Measurements from ENCODE around the gene MMAB. TPM values are rescaled to one million over a fixed set of nuclear protein-coding genes. Genes with fewer than 3 reads are reported as not detected.

The MMAB gene
- total and polyA plus RNA-seq, 2 of the 13 experiments (the other 11 are each of a cell fraction or from before 2014, with no cell fraction given): 26.1 to 77.3 TPM

DNA sequence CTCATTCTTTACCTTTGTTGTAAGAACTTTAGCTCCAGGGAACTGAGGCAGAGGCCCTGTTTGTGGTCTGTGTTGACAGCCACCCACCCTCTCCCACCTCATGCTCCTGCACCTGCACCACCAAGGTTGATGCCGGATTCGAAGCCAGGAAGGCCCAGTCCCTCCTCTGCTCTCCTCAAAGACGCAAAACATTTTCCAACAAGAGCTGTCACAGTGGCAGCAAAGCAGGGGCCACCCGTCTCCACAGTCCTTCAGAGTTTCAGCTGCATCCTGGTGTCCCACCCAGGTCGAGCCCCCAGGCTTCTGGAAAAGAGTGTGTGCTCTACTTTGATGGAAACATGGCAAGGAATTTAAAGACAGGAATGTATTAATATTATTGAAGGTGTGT, 37.4 kb downstream of the MMAB start (continued):
- TF ChIP-seq, protein P1, sequence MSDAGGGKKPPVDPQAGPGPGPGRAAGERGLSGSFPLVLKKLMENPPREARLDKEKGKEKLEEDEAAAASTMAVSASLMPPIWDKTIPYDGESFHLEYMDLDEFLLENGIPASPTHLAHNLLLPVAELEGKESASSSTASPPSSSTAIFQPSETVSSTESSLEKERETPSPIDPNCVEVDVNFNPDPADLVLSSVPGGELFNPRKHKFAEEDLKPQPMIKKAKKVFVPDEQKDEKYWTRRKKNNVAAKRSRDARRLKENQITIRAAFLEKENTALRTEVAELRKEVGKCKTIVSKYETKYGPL (CRISPR knock-in tag; IDR thresholded peaks at IDR 0.05): no peak
- TF ChIP-seq SIX4 (CRISPR knock-in tag; IDR thresholded peaks at IDR 0.05): no peak
- TF ChIP-seq ETV6 (CRISPR knock-in tag; conservative IDR thresholded peaks at IDR 0.05): no peak
- TF ChIP-seq SPEN (CRISPR knock-in tag; IDR thresholded peaks at IDR 0.05; ENCODE audit: low read depth): no peak
- no peak for TF ChIP-seq PRMT3 (CRISPR knock-in tag; IDR thresholded peaks at IDR 0.05; ENCODE audit: borderline replicate concordance, low read depth)
- TF ChIP-seq, protein P2, sequence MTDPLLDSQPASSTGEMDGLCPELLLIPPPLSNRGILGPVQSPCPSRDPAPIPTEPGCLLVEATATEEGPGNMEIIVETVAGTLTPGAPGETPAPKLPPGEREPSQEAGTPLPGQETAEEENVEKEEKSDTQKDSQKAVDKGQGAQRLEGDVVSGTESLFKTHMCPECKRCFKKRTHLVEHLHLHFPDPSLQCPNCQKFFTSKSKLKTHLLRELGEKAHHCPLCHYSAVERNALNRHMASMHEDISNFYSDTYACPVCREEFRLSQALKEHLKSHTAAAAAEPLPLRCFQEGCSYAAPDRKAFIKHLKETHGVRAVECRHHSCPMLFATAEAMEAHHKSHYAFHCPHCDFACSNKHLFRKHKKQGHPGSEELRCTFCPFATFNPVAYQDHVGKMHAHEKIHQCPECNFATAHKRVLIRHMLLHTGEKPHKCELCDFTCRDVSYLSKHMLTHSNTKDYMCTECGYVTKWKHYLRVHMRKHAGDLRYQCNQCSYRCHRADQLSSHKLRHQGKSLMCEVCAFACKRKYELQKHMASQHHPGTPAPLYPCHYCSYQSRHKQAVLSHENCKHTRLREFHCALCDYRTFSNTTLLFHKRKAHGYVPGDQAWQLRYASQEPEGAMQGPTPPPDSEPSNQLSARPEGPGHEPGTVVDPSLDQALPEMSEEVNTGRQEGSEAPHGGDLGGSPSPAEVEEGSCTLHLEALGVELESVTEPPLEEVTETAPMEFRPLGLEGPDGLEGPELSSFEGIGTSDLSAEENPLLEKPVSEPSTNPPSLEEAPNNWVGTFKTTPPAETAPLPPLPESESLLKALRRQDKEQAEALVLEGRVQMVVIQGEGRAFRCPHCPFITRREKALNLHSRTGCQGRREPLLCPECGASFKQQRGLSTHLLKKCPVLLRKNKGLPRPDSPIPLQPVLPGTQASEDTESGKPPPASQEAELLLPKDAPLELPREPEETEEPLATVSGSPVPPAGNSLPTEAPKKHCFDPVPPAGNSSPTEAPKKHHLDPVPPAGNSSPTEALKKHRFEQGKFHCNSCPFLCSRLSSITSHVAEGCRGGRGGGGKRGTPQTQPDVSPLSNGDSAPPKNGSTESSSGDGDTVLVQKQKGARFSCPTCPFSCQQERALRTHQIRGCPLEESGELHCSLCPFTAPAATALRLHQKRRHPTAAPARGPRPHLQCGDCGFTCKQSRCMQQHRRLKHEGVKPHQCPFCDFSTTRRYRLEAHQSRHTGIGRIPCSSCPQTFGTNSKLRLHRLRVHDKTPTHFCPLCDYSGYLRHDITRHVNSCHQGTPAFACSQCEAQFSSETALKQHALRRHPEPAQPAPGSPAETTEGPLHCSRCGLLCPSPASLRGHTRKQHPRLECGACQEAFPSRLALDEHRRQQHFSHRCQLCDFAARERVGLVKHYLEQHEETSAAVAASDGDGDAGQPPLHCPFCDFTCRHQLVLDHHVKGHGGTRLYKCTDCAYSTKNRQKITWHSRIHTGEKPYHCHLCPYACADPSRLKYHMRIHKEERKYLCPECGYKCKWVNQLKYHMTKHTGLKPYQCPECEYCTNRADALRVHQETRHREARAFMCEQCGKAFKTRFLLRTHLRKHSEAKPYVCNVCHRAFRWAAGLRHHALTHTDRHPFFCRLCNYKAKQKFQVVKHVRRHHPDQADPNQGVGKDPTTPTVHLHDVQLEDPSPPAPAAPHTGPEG (CRISPR knock-in tag; IDR thresholded peaks at IDR 0.05): no peak
- TF ChIP-seq MAF1 (CRISPR knock-in tag; IDR thresholded peaks at IDR 0.05; ENCODE audit: borderline replicate concordance): no peak
- no peak for TF ChIP-seq ZNF567 (CRISPR knock-in tag; IDR thresholded peaks at IDR 0.05; ENCODE audit: borderline replicate concordance)
- no peak for TF ChIP-seq ZNF10 (CRISPR knock-in tag; IDR thresholded peaks at IDR 0.05; ENCODE audit: borderline replicate concordance, low read depth)
- TF ChIP-seq SMAD1 (CRISPR knock-in tag; IDR thresholded peaks at IDR 0.05; ENCODE audit: borderline replicate concordance, low read depth): no peak
- no peak for TF ChIP-seq HNF4G (IDR thresholded peaks at IDR 0.05; ENCODE audit: borderline replicate concordance, low read depth, low read length)
- TF ChIP-seq HNF4G (CRISPR knock-in tag; IDR thresholded peaks at IDR 0.05; ENCODE audit: borderline replicate concordance, low read depth): no peak

Data from HepG2 (cell line).